Activated naive CD4-positive, alpha-beta T cell treated with anti-CD3 and anti-CD28 coated beads, Interleukin-2, amount 50 U/mL, for 16 hours (primary cell): ENCODE results near the gene KRT14.
"Not testable (repeated sequence)": the region's sequence is repeated elsewhere in the genome, so short reads cannot be mapped to it uniquely, and the experiment has no call there.

ENCODE experiments used
- DNase-seq: peaks from one replicate; pipeline ENCODE4 v3.0.0-alpha.2; 2020

The KRT14 gene

GRCh38 chr17:41586863-41587495 is at the start of gene KRT14:
KRT14 (minus strand) TSS chr17:41586895; CDS start chr17:41586834, 61 bp downstream.
- DNase-seq = no peak

- DNase-seq = no peak
These were observed 48.7 kb upstream of the KRT14 start for GRCh38 chr17:41635121-41636097.

DNA sequence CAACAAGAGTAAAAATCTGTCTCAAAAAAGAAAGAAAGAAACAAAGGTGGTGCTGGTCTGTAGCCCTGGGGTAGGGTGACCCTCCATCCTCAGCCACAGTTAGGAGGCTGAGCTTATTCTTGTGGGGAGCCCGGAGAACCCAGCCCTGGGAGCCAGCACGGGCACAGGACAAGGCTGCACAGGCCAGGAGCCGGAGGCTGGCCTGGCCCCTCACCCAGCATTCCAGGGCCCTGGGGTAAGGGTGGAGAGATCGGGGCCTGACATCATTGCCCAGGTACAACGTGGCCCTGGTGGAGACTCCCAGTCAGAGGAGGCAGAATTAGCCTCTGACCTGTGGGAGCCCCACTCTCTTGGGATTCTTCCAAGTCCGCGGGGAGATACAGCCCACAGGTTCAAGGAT is 47.9 kb upstream of the KRT14 start:
- no peak for DNase-seq

- no peak for DNase-seq
These were observed 47.0 kb upstream of the KRT14 start for GRCh38 chr17:41633556-41634199.

DNA sequence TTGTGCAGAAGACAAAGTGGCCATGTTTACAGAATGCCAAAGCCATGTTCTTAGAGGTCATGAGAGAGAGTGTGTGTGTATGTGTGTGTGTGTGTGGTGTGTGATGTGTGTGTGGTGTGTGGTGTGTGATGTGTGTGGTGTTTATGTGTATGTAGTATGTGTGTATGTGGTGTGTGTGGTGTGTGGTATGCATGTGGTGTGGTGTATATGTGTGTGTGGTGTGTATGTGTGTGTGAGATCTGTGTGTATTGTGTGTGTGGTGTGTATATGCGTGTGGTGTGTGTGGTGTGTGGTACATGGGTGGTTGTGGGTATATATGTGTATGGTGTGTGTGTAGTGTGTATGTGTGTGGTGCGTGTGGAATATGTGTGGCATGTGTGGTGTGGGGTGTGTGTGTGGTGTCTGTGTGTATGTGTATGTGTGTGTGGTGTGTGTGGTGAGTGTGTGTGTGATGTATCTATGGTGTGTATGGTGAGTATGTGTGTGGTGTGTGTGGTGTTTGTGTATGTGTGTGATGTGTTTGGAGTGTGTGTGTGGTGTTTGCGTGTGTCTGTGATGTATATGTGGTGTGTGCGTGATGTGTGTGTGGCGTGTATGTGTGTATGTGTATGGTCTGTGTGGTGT is 45.9 kb upstream of the KRT14 start:
- no peak for DNase-seq

DNA sequence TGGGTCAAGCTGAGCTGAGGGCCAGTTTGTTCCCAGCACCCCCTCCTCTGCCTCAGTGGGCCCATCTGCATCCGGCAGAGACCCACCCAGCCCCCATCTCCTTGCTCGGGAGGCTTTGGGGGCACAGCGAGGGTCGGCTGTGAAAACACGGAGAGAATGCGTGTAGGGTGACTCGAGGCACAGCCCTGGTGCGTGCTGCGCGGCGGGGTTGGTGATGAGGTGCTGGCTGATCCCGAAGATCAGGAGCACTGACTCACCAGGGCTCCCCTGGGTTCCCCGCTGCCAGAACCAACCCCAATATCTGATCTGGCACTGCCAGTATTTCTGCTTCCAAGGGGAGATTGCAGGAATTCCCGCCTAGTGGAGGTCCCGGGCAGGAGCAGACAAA is 45.2 kb upstream of the KRT14 start:
- DNase-seq = no peak

DNA sequence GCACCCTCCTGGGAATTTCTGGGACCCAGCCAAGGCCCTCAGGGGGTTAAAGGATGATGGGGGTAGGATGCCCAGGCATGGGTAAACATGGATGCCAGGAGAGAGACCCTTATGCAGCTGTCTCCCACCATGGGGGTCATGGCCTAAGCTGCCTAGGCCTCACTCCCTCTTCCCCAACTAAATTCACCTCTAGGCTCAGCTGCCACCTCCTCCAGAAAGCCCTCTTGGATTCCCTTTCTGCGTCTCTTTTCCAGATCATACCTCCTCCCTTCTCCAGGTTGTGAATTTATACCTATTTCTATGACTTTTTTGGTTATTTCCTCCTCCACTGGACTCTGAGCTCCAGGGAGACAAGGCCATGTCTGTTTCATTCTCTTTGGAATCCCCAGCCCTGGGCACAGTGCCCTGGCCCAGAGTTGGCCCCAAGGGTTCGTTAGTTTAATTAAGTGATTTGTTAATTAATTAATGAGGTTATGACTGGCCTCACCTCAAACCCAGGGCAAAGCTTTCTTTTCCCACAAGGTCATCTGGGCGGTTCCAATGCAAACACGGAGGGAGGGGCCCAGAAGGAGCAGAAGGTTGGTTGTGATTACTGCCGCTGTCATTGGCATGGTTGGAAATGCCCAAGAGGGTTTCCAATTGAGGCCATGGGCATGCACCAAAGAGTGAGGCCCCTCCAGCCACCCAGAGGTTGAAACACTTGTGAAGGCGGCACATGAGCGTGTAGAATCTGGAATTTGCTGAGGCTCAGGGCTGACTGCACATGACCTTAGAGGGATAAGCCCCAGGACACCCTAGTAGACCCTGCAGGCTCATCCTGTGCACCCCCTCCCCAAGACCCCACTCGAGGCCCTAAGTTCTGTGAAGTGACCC is 44.6 kb upstream of the KRT14 start:
- DNase-seq = no peak

DNA sequence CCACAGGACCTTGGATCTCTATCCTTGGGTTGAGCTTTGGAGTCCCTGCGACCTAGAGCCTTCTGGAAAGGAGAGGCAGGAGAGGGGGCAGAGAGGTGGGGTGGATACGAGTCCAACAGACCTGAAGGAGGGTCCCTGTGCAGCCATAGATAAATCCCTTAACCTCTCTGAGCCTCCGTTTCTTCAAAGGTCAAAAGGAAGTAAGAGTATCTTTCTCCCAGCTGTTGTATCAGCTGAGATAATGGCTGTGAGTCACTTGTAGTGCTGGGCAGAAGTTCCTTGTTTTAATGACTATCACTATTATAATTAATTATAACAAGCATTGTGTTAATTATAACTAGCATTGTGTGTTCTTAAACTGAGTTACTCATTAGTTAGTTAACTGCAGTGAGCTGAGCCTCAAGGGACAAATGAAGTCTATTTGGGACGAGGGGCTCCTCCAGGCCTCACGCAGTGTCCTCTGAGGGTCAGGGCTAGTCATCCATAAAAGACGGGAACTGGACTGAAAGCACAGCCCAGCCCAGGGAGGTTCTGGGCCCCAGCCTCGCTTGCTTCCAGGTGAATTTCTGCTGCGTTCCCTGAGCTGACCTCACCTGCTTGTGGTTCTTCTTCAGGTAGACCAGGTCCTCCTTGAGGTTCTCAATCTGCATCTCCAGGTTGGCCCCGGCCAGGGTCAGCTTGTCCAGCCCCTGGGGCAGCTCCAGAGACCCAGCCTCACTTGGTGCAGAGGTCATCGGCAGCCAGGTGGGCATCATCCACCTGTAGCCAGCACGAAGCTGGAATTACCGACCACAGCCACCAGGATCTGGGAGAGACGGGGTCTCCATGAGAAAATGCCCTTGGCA is 43.4 kb upstream of the KRT14 start:
- no peak for DNase-seq

DNA sequence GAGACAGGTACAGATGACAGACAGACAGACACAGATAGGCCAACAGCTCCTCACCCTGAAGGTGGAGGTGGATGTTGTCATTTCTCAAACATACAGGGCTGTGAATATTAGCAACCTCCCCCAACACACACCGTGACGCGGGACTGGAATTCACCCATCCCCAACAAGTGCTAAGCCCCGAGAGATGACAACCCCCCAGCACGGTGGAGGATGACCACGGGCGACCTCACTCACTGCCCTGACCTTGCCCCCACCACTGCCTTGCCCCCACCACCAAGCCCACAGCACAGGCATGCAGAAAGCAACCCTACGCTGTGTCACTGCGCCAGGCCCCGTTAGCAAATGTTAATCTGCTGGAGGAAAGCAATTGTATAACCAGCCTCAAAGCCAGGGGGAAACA is 42.6 kb upstream of the KRT14 start:
- DNase-seq = no peak

DNA sequence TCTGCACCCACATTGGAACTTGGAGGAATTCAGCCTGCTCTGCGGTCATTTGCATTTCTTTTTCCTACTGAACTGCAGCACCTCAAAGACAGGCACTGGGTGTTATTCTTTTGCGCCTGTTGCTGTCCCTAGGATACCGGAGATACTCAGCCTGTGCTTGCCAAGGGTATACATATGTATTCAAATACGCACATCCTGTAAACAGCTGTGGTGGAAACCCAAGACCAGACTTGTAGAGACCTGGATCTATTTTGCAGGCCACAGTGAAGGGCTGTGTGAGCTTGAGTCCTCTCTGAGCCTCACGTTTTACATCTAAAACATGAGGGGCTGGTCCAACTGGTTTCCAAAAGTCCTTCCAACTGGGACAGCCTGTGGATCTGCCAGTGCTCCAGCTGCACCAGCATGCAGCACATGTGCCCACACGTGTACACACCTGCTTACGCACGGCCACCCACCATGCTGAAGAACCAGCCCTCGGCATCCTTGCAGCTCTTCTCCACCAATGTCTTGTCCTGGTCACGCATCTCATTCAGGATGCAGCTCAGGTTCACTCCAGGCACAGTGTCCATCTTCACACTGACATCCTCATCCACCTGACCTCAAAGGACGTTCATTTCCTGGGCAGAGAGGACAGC is 42.0 kb upstream of the KRT14 start:
- not testable (repeated sequence) for DNase-seq

- DNase-seq = not testable (repeated sequence)
These were observed 41.3 kb upstream of the KRT14 start for GRCh38 chr17:41628073-41628370.

DNA sequence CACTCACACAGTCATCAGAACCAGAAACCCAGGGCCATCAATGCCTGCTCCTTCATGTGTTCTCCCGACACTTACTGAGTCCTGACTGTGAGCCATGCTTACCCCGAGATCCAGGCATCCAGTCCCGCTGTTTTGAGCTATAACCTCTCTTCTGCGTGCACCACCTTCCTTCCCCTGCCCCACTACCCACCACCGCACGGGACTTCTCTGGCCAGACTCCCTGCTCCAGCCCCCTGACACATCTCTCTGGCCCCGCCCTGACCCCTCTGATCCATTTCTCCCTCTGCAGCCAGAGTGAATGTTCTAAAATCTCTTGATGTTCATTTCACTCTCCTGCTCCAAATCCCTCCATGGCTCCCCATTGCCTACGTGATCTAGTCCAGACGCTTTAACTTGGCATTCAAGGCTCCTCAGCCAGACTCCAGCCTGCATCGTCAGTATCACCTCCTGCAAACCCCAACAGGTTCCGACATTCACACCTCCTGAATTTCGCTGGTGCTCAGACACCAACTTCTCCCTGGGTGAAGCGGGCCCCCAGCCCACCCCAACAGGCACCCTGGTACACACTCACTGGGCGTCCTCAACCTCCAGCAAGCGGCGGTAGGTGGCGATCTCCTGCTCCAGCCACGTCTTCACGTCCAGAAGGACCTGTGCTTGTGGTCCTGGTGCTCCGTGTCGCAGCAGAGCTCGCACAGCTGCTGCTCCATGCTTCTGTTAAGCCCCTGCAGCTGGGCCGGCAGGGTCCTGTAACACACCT is 40.8 kb upstream of the KRT14 start:
- DNase-seq = no peak

DNA sequence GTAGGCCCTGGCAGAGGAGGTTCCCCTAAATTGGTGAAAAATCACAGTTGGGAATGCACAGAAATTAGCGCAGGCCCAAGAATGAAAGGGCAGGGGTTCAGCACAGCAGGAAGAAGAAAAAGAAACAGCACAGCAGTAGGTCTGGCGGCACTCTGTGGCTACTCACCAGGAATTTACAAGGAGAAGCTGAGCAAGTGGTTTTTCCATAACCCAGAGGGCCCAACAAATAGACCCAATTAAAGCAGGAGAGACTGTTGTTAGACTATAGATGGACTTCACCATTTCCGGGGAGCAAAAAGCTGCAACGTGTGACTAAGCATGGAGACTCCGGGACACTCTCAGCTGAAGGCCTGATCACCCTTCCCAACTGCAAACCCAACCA is 40.2 kb upstream of the KRT14 start:
- DNase-seq = not testable (repeated sequence)

GRCh38 chr17:41626028-41626913 is 39.6 kb upstream of the KRT14 start:
- not testable (repeated sequence) for DNase-seq

DNA sequence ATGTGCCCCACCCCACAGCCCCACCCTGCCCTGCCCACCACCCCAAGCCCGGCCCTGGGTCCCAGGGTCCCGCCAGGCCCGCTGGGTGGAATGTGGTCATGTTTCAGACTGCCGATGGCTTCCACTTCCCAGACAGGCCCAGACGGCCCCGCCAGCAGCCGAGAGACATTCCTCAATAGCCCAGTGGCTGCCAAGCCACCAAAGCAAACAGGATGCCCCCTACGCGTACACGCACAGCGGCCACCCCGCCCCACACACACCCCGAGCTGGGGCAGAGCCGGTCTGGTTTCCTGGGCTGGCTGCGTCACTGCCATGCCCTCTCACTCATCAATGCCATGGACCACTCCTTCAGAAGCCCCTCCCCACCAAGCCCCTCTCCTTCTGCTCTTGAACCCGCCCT is 38.9 kb upstream of the KRT14 start:
- DNase-seq = no peak

- no peak for DNase-seq
These were observed 37.8 kb upstream of the KRT14 start, which contains the start of gene KRT17 for GRCh38 chr17:41624208-41625101. KRT17 (minus strand) TSS chr17:41624575; CDS start chr17:41624509, 66 bp downstream.

- not testable (repeated sequence) for DNase-seq
These were observed 36.6 kb upstream of the KRT14 start for GRCh38 chr17:41623184-41623861.
